Sciatic nerve (tissue), 2 donors: Measurements from ENCODE around the gene SLC5A11. TPM values are rescaled to one million over a fixed set of nuclear protein-coding genes. Genes with fewer than 3 reads are reported as not detected.

Experiments used
- ATAC-seq: fragments of 200-7000 bp; cut with Tn5 transposase; one replicate; pipeline ENCODE4 v1.9.1; 2020; ENCODE audit warnings: mild to moderate bottlenecking, moderate library complexity
- DNase-seq: peaks from one replicate; pipeline ENCODE4 v3.0.0-alpha.2; 2020; ENCODE audit warnings: low spot score
- intact Hi-C: fragments of 100-400 bp; cut with DNase I; formaldehyde crosslinking; loops from one replicate; pipeline ENCODE4 v1.14.2; 2022
- total RNA-seq: library from RNA; stranded (reverse); fragmentation: NEBNext Ultra II Directional; extraction: Animal tissue kit (Norgen Biotek cat#: 25700); gene quantifications from one replicate; pipeline ENCODE4 v1.2.1, GENCODE V29; 2021
- donor health status: DM: no; HTN: no; CAD: no.
- donor health status: DM: no; HTN: no; CAD: no.

SLC5A11 gene
- total RNA-seq, 1 donor from 2014 or later, result not detected

DNA sequence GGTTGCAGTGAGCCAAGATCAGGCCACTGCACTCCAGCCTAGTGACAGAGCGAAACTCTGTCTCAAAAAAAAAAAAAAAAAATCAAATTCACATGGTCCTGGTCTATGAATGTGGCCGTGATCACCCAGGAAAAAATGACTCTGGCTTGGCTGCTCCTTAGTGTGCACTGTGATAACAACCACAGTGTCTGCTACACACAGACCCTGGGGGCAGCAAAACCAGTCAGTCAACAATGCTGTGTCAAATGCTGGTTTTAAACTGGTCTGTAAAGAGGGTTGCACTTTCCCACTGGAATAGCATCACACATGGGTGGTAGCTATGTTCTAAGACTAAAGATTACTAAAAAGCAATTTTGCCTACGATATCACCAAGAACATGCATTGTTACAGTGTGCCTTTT, 98.4 kb downstream of the SLC5A11 start:
- ATAC-seq (no peak), DNase-seq (no peak)
- intact Hi-C loops, result no loop called here

DNA sequence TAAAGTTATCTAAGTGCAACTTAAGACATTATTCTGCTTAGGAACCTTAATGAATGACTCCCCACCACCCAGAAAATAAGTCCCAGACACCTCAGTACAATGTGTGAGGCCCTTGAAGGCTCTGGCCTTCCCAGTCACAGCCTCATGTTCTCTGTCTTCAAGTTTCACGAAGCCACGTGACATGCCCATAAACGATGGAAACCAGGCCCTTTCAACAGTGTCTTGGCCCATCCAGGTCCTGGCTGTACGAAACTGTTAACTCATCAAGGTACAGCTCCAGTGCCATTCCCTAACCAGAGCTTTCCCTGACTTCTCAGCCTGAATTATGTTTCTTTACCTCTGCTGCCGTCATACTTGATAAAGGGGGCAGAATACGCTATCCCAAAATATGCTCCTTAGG, 100.4 kb downstream of the SLC5A11 start:
- ATAC-seq, result no peak
- no peak for DNase-seq
- intact Hi-C loops, result no loop called here

DNA sequence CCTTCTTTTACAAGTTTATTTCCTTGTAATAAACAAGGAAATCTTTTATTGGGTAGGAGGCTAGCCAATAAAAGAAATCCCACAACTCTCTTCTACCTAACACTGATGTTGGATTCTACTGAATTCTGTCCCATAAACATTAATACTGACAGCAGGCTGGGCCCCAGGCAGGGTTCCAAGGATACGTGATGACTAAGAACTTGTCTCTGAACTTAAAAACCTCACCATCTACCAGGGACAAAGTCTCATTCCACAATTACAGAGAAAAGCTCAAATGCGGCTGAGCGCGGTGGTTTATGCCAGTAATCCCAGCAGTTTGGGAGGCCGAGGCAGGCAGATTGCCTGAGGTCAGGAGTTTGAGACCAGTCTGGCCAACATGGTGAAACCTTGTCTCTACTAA, 104.5 kb downstream of the SLC5A11 start:
- ATAC-seq, result no peak
- intact Hi-C loops, result no loop called here
- DNase-seq, result no peak

DNA sequence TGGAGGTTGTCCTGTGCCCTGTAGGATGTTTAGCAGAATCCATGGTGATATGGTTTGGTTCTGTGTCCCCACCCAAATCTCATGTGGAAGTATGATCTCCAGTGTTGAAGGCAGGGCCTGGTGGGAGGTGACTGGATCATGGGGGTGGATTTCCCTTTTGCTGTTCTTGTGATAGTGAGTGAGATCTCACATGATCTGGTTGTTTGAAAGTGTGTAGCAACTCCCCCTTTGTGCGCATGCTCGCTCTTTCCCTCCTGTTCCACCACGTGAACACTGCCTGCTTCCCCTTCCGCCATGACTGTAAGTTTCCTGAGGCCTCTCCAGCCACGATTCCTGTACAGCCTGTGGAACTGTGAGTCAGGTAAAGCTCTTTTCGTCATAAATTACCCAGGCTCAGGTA, 107.5 kb downstream of the SLC5A11 start:
- intact Hi-C loops, result no loop called here
- no peak for ATAC-seq

DNA sequence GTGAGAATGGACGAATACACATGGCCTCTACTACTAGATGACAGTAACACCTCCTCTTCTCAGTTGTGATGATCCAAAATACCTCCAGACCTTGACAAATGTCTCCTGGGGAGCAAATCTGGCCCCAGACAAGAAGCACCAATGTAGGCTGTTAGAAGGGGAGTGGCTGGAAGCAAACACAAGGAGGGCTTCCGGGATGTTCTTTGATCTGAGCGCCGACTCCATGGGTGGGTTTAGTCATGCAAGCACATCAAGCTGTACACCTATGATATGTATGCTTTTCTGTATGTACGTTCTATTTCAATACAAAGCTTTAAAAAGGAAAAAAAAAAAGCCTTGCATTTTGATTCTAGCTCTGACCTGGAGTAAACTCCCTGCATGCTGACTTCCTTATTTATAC, 108.0 kb downstream of the SLC5A11 start:
- ATAC-seq, result no peak
- no peak for DNase-seq
- intact Hi-C loops, result no loop called here

More for the DNA sequence above, 107.5 kb downstream of the SLC5A11 start:
- no peak for DNase-seq

DNA sequence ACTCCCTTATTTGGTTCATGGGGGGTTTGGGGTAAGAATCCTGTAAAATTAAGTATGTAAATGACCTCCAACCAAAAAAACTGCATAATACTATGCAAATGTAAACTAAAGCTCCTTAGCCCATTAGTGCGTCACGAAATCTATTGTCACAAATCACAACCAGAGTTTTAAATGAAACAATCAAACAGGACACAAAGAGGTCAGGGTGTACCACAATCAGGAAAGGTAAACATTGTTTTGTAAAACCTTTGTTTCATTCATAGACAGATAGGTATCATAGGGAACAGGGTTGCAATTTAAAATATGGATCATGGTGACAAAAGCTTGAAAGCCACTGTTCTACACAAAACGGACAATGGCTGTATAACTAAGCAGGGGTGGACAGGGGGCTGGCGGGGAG, 108.4 kb downstream of the SLC5A11 start:
- no peak for ATAC-seq
- intact Hi-C loops, result no loop called here
- DNase-seq, result no peak

DNA sequence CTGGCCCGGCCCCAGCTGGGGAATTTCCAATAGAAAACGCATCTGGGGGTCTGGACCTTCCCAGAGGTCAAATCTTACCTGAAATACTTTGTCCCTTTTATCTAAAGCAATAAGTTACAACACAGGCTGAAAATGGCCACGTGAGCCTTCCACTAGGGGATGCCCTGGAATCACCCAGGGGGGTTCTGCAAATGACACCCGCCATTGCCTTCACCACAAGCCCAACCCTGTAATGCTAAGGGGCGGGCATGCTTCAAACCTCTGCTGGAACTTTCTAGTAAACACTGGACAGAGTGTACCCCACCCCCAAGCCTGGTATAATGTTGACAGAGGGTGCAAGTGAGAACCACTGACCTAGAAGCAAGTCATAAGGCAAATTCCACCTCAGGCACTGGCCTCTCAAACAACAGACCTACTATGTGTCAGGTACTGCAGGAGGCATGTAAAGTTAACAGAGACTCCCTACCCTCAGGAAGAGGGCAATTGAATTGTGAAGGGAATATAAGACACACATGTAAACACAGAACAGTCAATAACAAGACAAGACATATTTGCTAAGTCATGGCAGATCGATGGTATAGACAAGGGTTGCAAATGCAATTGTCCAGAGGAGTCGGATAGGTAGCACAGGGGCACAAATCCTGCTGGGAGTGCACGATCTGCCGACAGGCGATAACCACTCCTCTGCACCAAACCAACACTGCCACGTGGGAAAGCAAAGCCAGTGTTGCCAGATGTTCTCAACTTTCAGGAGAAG, 110.4 kb downstream of the SLC5A11 start:
- ATAC-seq (no peak), DNase-seq (no peak)
- intact Hi-C loops, result no loop called here

DNA sequence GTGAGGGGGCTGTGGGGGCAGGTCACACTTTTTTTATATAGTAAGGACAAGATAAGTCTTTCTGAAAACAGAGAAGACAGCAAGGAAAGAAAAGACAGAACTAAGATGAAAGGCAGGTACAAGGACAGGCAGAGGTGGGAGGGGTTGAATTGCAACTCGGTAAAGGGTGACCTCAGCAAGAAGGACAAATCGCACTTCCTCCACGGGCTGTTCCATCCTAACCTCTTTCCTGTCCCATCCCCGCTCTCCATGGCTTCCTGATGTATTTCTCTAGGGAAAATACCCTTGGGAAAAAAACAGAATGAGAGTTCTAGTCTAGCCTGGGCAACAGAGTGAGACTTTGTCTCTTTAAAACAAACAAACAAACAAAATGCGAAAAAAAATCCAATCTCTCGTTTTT, 112.1 kb downstream of the SLC5A11 start:
- intact Hi-C loops, result no loop called here
- ATAC-seq (no peak), DNase-seq (no peak)

Other genes with a start within 250 kb of the SLC5A11 start
- gene TNRC6A, start 116.3 kb upstream of the SLC5A11 start, total RNA-seq, result 91.9 TPM
- gene ARHGAP17, start 169.4 kb downstream of the SLC5A11 start, total RNA-seq, result 130 TPM